ENCODE data around the gene ARFGEF3.

Gene ARFGEF3

DNA sequence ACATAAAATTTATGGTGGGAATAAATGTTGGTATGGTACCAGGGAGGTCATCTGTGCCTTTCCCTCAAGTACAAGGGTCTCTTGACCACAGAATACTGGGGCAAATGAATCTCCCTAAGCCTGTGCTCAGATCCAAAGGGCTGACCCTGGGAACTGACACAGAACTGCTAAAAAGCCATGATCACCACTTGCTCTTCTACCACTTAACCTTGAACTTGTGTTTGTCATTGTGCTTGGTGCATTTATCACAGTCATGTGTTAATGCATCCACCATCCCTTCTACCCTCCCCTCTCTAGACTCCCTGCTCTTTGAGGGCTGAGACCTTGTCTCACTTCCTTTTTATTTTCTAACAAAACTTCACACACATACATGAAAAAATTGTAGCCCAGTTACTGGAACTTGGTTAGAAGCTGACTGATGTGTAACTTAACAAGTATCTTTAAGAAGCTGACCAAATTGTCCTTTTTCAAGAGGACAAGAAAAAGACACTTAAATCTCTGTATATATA lies 102.7 kb downstream of the ARFGEF3 start:
- no peak overlapping the region for H3K27ac ChIP-seq (ENCODE audit: insufficient read depth, low read depth, low read length, poor library complexity, severe bottlenecking)
- no peaks in the 10 kb centered on the region for H3K4me1 ChIP-seq (ENCODE audit: control insufficient read depth, insufficient read depth, low read length)
- H3K9me3 ChIP-seq (ENCODE audit: control insufficient read depth, low read length) = no peaks in the 10 kb centered on the region
- H3K4me3 ChIP-seq (ENCODE audit: insufficient read depth, low read depth, low read length) = no peak overlapping the region
- H3K27me3 ChIP-seq (ENCODE audit: control insufficient read depth, insufficient read depth, low read length, poor library complexity, severe bottlenecking) = no peaks in the 10 kb centered on the region
- H3K36me3 ChIP-seq (ENCODE audit: control insufficient read depth, insufficient read depth, low read length) = no peaks in the 10 kb centered on the region

- no peaks in the 10 kb centered on the region for H3K4me1 ChIP-seq (ENCODE audit: control insufficient read depth, insufficient read depth, low read length)
- no peak overlapping the region for H3K4me3 ChIP-seq (ENCODE audit: insufficient read depth, low read depth, low read length)
- WGBS, 2 experiments = 95 to 97% methylated on average over 3 of the region's 3 CpGs
- no peaks in the 10 kb centered on the region for H3K27me3 ChIP-seq (ENCODE audit: control insufficient read depth, insufficient read depth, low read length, poor library complexity, severe bottlenecking)
- no peaks in the 10 kb centered on the region for H3K36me3 ChIP-seq (ENCODE audit: control insufficient read depth, insufficient read depth, low read length)
- H3K27ac ChIP-seq (ENCODE audit: insufficient read depth, low read depth, low read length, poor library complexity, severe bottlenecking) = no peak overlapping the region
- H3K9me3 ChIP-seq (ENCODE audit: control insufficient read depth, low read length) = no peaks in the 10 kb centered on the region
These were observed 104.4 kb downstream of the ARFGEF3 start for GRCh38 chr6:138266095-138266494.

- Histone ChIP-seq H3K9me3 (ENCODE audit: control insufficient read depth, low read length) (no peaks in the 10 kb centered on the region), H3K36me3 (ENCODE audit: control insufficient read depth, insufficient read depth, low read length) (no peaks in the 10 kb centered on the region), H3K27me3 (ENCODE audit: control insufficient read depth, insufficient read depth, low read length, poor library complexity, severe bottlenecking) (no peaks in the 10 kb centered on the region), H3K27ac (ENCODE audit: insufficient read depth, low read depth, low read length, poor library complexity, severe bottlenecking) (no peak overlapping the region), H3K4me1 (ENCODE audit: control insufficient read depth, insufficient read depth, low read length) (no peaks in the 10 kb centered on the region), H3K4me3 (ENCODE audit: insufficient read depth, low read depth, low read length) (no peak overlapping the region)
- WGBS, 2 experiments = 91 to 92% methylated on average over 10 to 11 of the region's 11 CpGs
These were observed 106.5 kb downstream of the ARFGEF3 start for GRCh38 chr6:138267971-138268895.

GRCh38 chr6:138271451-138271850 lies 109.7 kb downstream of the ARFGEF3 start:
- 82 to 100% methylated on average over 1 of the region's 1 CpG for WGBS, 2 experiments
- Histone ChIP-seq H3K27ac (ENCODE audit: insufficient read depth, low read depth, low read length, poor library complexity, severe bottlenecking) (no peak overlapping the region), H3K9me3 (ENCODE audit: control insufficient read depth, low read length) (no peaks in the 10 kb centered on the region), H3K4me3 (ENCODE audit: insufficient read depth, low read depth, low read length) (no peak overlapping the region), H3K36me3 (ENCODE audit: control insufficient read depth, insufficient read depth, low read length) (no peaks in the 10 kb centered on the region), H3K4me1 (ENCODE audit: control insufficient read depth, insufficient read depth, low read length) (no peaks in the 10 kb centered on the region), H3K27me3 (ENCODE audit: control insufficient read depth, insufficient read depth, low read length, poor library complexity, severe bottlenecking) (no peaks in the 10 kb centered on the region)

- H3K4me3 ChIP-seq (ENCODE audit: insufficient read depth, low read depth, low read length) = no peak overlapping the region
- H3K9me3 ChIP-seq (ENCODE audit: control insufficient read depth, low read length) = no peaks in the 10 kb centered on the region
- H3K27ac ChIP-seq (ENCODE audit: insufficient read depth, low read depth, low read length, poor library complexity, severe bottlenecking) = no peak overlapping the region
- no peaks in the 10 kb centered on the region for H3K4me1 ChIP-seq (ENCODE audit: control insufficient read depth, insufficient read depth, low read length)
- H3K36me3 ChIP-seq (ENCODE audit: control insufficient read depth, insufficient read depth, low read length) = no peaks in the 10 kb centered on the region
- 92 to 97% methylated on average over 6 to 7 of the region's 8 CpGs for WGBS, 2 experiments
- H3K27me3 ChIP-seq (ENCODE audit: control insufficient read depth, insufficient read depth, low read length, poor library complexity, severe bottlenecking) = no peaks in the 10 kb centered on the region
These were observed 111.0 kb downstream of the ARFGEF3 start for GRCh38 chr6:138272533-138273315.

GRCh38 chr6:138275976-138276375 lies 114.2 kb downstream of the ARFGEF3 start:
- Histone ChIP-seq H3K36me3 (ENCODE audit: control insufficient read depth, insufficient read depth, low read length) (no peaks in the 10 kb centered on the region), H3K9me3 (ENCODE audit: control insufficient read depth, low read length) (no peaks in the 10 kb centered on the region), H3K27ac (ENCODE audit: insufficient read depth, low read depth, low read length, poor library complexity, severe bottlenecking) (no peak overlapping the region), H3K4me3 (ENCODE audit: insufficient read depth, low read depth, low read length) (no peak overlapping the region), H3K27me3 (ENCODE audit: control insufficient read depth, insufficient read depth, low read length, poor library complexity, severe bottlenecking) (no peaks in the 10 kb centered on the region), H3K4me1 (ENCODE audit: control insufficient read depth, insufficient read depth, low read length) (no peaks in the 10 kb centered on the region)
- 90 to 92% methylated on average over 3 of the region's 3 CpGs for WGBS, 2 experiments

GRCh38 chr6:138277835-138278234 lies 116.1 kb downstream of the ARFGEF3 start:
- H3K4me3 ChIP-seq (ENCODE audit: insufficient read depth, low read depth, low read length) = no peak overlapping the region
- H3K27me3 ChIP-seq (ENCODE audit: control insufficient read depth, insufficient read depth, low read length, poor library complexity, severe bottlenecking) = no peaks in the 10 kb centered on the region
- H3K36me3 ChIP-seq (ENCODE audit: control insufficient read depth, insufficient read depth, low read length) = no peaks in the 10 kb centered on the region
- no peaks in the 10 kb centered on the region for H3K4me1 ChIP-seq (ENCODE audit: control insufficient read depth, insufficient read depth, low read length)
- 90 to 91% methylated on average over 4 of the region's 4 CpGs for WGBS, 2 experiments
- no peak overlapping the region for H3K27ac ChIP-seq (ENCODE audit: insufficient read depth, low read depth, low read length, poor library complexity, severe bottlenecking)
- no peaks in the 10 kb centered on the region for H3K9me3 ChIP-seq (ENCODE audit: control insufficient read depth, low read length)

- Histone ChIP-seq H3K9me3 (ENCODE audit: control insufficient read depth, low read length) (no peaks in the 10 kb centered on the region), H3K27me3 (ENCODE audit: control insufficient read depth, insufficient read depth, low read length, poor library complexity, severe bottlenecking) (no peaks in the 10 kb centered on the region), H3K4me3 (ENCODE audit: insufficient read depth, low read depth, low read length) (no peak overlapping the region), H3K27ac (ENCODE audit: insufficient read depth, low read depth, low read length, poor library complexity, severe bottlenecking) (no peak overlapping the region), H3K4me1 (ENCODE audit: control insufficient read depth, insufficient read depth, low read length) (no peaks in the 10 kb centered on the region), H3K36me3 (ENCODE audit: control insufficient read depth, insufficient read depth, low read length) (no peaks in the 10 kb centered on the region)
- WGBS, 2 experiments = 86 to 87% methylated on average over 12 of the region's 12 CpGs
These were observed 116.6 kb downstream of the ARFGEF3 start for GRCh38 chr6:138278326-138278725.

GRCh38 chr6:138285800-138286199 lies 124.1 kb downstream of the ARFGEF3 start:
- no peaks in the 10 kb centered on the region for H3K36me3 ChIP-seq (ENCODE audit: control insufficient read depth, insufficient read depth, low read length)
- no peak overlapping the region for H3K27ac ChIP-seq (ENCODE audit: insufficient read depth, low read depth, low read length, poor library complexity, severe bottlenecking)
- H3K27me3 ChIP-seq (ENCODE audit: control insufficient read depth, insufficient read depth, low read length, poor library complexity, severe bottlenecking) = no peaks in the 10 kb centered on the region
- H3K4me1 ChIP-seq (ENCODE audit: control insufficient read depth, insufficient read depth, low read length) = no peaks in the 10 kb centered on the region
- no peaks in the 10 kb centered on the region for H3K9me3 ChIP-seq (ENCODE audit: control insufficient read depth, low read length)
- no peak overlapping the region for H3K4me3 ChIP-seq (ENCODE audit: insufficient read depth, low read depth, low read length)
- WGBS, 2 experiments = 89 to 93% methylated on average over 6 of the region's 6 CpGs

- WGBS, 2 experiments = 95 to 97% methylated on average over 17 of the region's 17 CpGs
- no peak overlapping the region for H3K27ac ChIP-seq (ENCODE audit: insufficient read depth, low read depth, low read length, poor library complexity, severe bottlenecking)
These were observed 125.0 kb downstream of the ARFGEF3 start for GRCh38 chr6:138286698-138287097.

More at GRCh38 chr6:138286698-138287097, 125.0 kb downstream of the ARFGEF3 start:
- Histone ChIP-seq H3K4me3 (ENCODE audit: insufficient read depth, low read depth, low read length) (no peak overlapping the region), H3K27me3 (ENCODE audit: control insufficient read depth, insufficient read depth, low read length, poor library complexity, severe bottlenecking) (no peaks in the 10 kb centered on the region), H3K36me3 (ENCODE audit: control insufficient read depth, insufficient read depth, low read length) (no peaks in the 10 kb centered on the region), H3K4me1 (ENCODE audit: control insufficient read depth, insufficient read depth, low read length) (no peaks in the 10 kb centered on the region), H3K9me3 (ENCODE audit: control insufficient read depth, low read length) (no peaks in the 10 kb centered on the region)

All from ectodermal cell (in vitro differentiated cells).